HEK293 (cell line): ENCODE data around the gene SECISBP2L.
A peak's percentile ranks its signal among the peaks of the same experiment; 100 is the strongest.

Experiments
- BCL11A ChIP-seq: fragments of 450-650 bp; formaldehyde crosslinking; IDR thresholded peaks from 2 replicates; pipeline ENCODE4 v1.5.1; 2016; ENCODE audit warnings: low read depth, missing biosample characterization, missing genetic modification characterization
- IKZF3 ChIP-seq: fragments of 450-650 bp; IDR thresholded peaks from 2 replicates; pipeline ENCODE4 v1.5.0; 2018; ENCODE audit warnings: missing biosample characterization, mild to moderate bottlenecking, missing genetic modification characterization, moderate library complexity
- INSM2 ChIP-seq: fragments of 450-650 bp; formaldehyde crosslinking; IDR thresholded peaks from 2 replicates; pipeline ENCODE4 v1.5.1; 2016; ENCODE audit warnings: missing biosample characterization, missing genetic modification characterization
- KLF1 ChIP-seq: fragments of 450-650 bp; formaldehyde crosslinking; IDR thresholded peaks from 2 replicates; pipeline ENCODE4 v1.5.1; 2016; ENCODE audit warnings: missing biosample characterization, missing genetic modification characterization
- OSR2 ChIP-seq: fragments of 450-650 bp; formaldehyde crosslinking; IDR thresholded peaks from 2 replicates; pipeline ENCODE4 v1.5.1; 2016; ENCODE audit warnings: missing biosample characterization, missing genetic modification characterization
- ZBTB11 ChIP-seq: fragments of 450-650 bp; formaldehyde crosslinking; conservative IDR thresholded peaks from 2 replicates; pipeline ENCODE4 v1.5.1; 2016; ENCODE audit warnings: low read depth, missing biosample characterization, missing genetic modification characterization
- ZBTB17 ChIP-seq: fragments of 450-650 bp; formaldehyde crosslinking; IDR thresholded peaks from 2 replicates; pipeline ENCODE4 v1.5.1; 2016; ENCODE audit warnings: missing biosample characterization, missing genetic modification characterization
- ZBTB6 ChIP-seq: fragments of 450-650 bp; formaldehyde crosslinking; IDR thresholded peaks from 2 replicates; pipeline ENCODE4 v1.5.1; 2017; ENCODE audit warnings: missing biosample characterization, missing genetic modification characterization
- ZBTB8A ChIP-seq: fragments of 450-650 bp; formaldehyde crosslinking; IDR thresholded peaks from 2 replicates; pipeline ENCODE4 v1.5.1; 2016; ENCODE audit warnings: missing biosample characterization, missing genetic modification characterization
- ZFHX2 ChIP-seq: fragments of 450-650 bp; formaldehyde crosslinking; conservative IDR thresholded peaks from 2 replicates; pipeline ENCODE4 v1.5.1; 2016; ENCODE audit warnings: missing biosample characterization, missing genetic modification characterization
- ZFP37 ChIP-seq: fragments of 450-650 bp; formaldehyde crosslinking; IDR thresholded peaks from 2 replicates; pipeline ENCODE4 v1.5.1; 2016; ENCODE audit warnings: missing biosample characterization, missing genetic modification characterization
- ZIC2 ChIP-seq: fragments of 450-650 bp; formaldehyde crosslinking; IDR thresholded peaks from 2 replicates; pipeline ENCODE4 v1.5.1; 2016; ENCODE audit warnings: missing biosample characterization, missing genetic modification characterization
- ZNF157 ChIP-seq: fragments of 450-650 bp; formaldehyde crosslinking; IDR thresholded peaks from 2 replicates; pipeline ENCODE4 v1.5.1; 2016; ENCODE audit warnings: missing biosample characterization, missing genetic modification characterization
- ZNF221 ChIP-seq: fragments of 450-650 bp; formaldehyde crosslinking; IDR thresholded peaks from 2 replicates; pipeline ENCODE4 v1.5.1; 2017; ENCODE audit warnings: missing biosample characterization, missing genetic modification characterization, borderline replicate concordance
- ZNF24 ChIP-seq: fragments of 450-650 bp; formaldehyde crosslinking; IDR thresholded peaks from 2 replicates; pipeline ENCODE4 v1.5.1; 2016; ENCODE audit warnings: missing biosample characterization, missing genetic modification characterization
- ZNF266 ChIP-seq: fragments of 450-650 bp; formaldehyde crosslinking; IDR thresholded peaks from 2 replicates; pipeline ENCODE4 v1.5.1; 2016; ENCODE audit warnings: missing biosample characterization, missing genetic modification characterization, low read depth
- ZNF335 ChIP-seq: fragments of 450-650 bp; formaldehyde crosslinking; conservative IDR thresholded peaks from 2 replicates; pipeline ENCODE4 v1.5.1; 2016; ENCODE audit warnings: missing biosample characterization, missing genetic modification characterization
- ZNF341 ChIP-seq: fragments of 450-650 bp; formaldehyde crosslinking; IDR thresholded peaks from 2 replicates; pipeline ENCODE4; 2016; ENCODE audit warnings: low read depth, missing biosample characterization, missing genetic modification characterization
- ZNF561 ChIP-seq: fragments of 450-650 bp; IDR thresholded peaks from 2 replicates; pipeline ENCODE4 v1.5.1; 2018; ENCODE audit warnings: missing biosample characterization, missing genetic modification characterization, borderline replicate concordance
- ZNF626 ChIP-seq: fragments of 450-650 bp; sonication (Bioruptor Pico); formaldehyde crosslinking; IDR thresholded peaks from 2 replicates; pipeline ENCODE4 v1.5.1; 2018; ENCODE audit warnings: missing biosample characterization, missing genetic modification characterization, inconsistent platforms
- ZNF658 ChIP-seq: fragments of 450-650 bp; formaldehyde crosslinking; IDR thresholded peaks from 2 replicates; pipeline ENCODE4; 2016; ENCODE audit warnings: missing biosample characterization, missing genetic modification characterization
- ZNF660 ChIP-seq: fragments of 450-650 bp; IDR thresholded peaks from 2 replicates; pipeline ENCODE4 v1.5.1; 2018; ENCODE audit warnings: missing biosample characterization, mild to moderate bottlenecking, missing genetic modification characterization
- ZNF677 ChIP-seq: fragments of 450-650 bp; IDR thresholded peaks from 2 replicates; pipeline ENCODE4 v1.5.0; 2018; ENCODE audit warnings: missing biosample characterization, mild to moderate bottlenecking, missing genetic modification characterization, moderate library complexity
- ZNF707 ChIP-seq: fragments of 450-650 bp; formaldehyde crosslinking; IDR thresholded peaks from 2 replicates; pipeline ENCODE4 v1.5.1; 2016; ENCODE audit warnings: missing biosample characterization, missing genetic modification characterization
- ZNF747 ChIP-seq: fragments of 450-650 bp; formaldehyde crosslinking; IDR thresholded peaks from 2 replicates; pipeline ENCODE4 v1.5.1; 2016; ENCODE audit warnings: missing biosample characterization, missing genetic modification characterization
- ZNF830 ChIP-seq: fragments of 450-650 bp; IDR thresholded peaks from 2 replicates; pipeline ENCODE4 v1.5.0; 2018; ENCODE audit warnings: missing biosample characterization, missing genetic modification characterization, low read depth, mild to moderate bottlenecking, moderate library complexity

The SECISBP2L gene

GRCh38 chr15:48975472-48976419 lies 70.5 kb downstream of the SECISBP2L start (continued):
- TF ChIP-seq INSM2 (tag by site-specific recombination) (no peak), ZNF660 (tag by site-specific recombination) (peak; percentile 87), ZNF266 (no peak), ZNF24 (tag by site-specific recombination) (no peak), ZBTB6 (tag by site-specific recombination) (no peak), ZNF157 (tag by site-specific recombination) (no peak), ZNF341 (tag by site-specific recombination) (peak; percentile 97), ZNF561 (tag by site-specific recombination) (peak; percentile 28; the same call in 1 of the 2 replicates), ZNF221 (tag by site-specific recombination) (no peak), ZBTB8A (tag by site-specific recombination) (peak; percentile 96), ZNF335 (peak; percentile 76), BCL11A (tag by site-specific recombination) (no peak), ZFP37 (no peak), ZNF830 (tag by site-specific recombination) (no peak), ZIC2 (tag by site-specific recombination) (peak; percentile 42), OSR2 (no peak), ZNF707 (tag by site-specific recombination) (no peak), ZNF658 (tag by site-specific recombination) (no peak), ZBTB17 (tag by site-specific recombination) (no peak), ZNF677 (tag by site-specific recombination) (peak; percentile 41; the same call in 1 of the 2 replicates), ZFHX2 (no peak), IKZF3 (tag by site-specific recombination) (no peak), KLF1 (tag by site-specific recombination) (no peak), ZBTB11 (tag by site-specific recombination) (0 out of 2 replicates have a peak, but pooled peaks have one; percentile 32), ZNF626 (tag by site-specific recombination) (no peak), ZNF747 (no peak)
